Heart right ventricle (tissue), 16 donors: ENCODE data around the gene FZD1. TPM values are rescaled to one million over a fixed set of nuclear protein-coding genes. Genes with fewer than 3 reads are reported as not detected.

Experiments
- ATAC-seq, 8 donors: fragments of 200-7000 bp; cut with Tn5 transposase; one replicate each; pipeline ENCODE4 v1.9.1; 2020; ENCODE audit warnings: mild to moderate bottlenecking in 8 of 8, moderate library complexity in 8 of 8, moderate number of reproducible peaks in 1 of 8
- DNase-seq, 2 donors: peaks; one replicate each; pipeline ENCODE4 v3.0.0-alpha.2; 2020
- H3K27ac ChIP-seq, 10 donors: fragments of 200-600 bp; sonication (generic) in 2 of 10; one replicate each; pipeline versions ENCODE4 v1.5.0 to v1.8.0; 2020 to 2022; ENCODE audit warnings: mild to moderate bottlenecking in 3 of 10
- H3K27me3 ChIP-seq, 7 donors: fragments of 200-600 bp; one replicate each; pipeline ENCODE4 v1.8.0; 2021 to 2022; ENCODE audit warnings: mild to moderate bottlenecking in 2 of 7
- H3K36me3 ChIP-seq, 9 donors: fragments of 200-600 bp; sonication (generic) in 1 of 9; one replicate each; pipeline versions ENCODE4 v1.5.0 to v1.8.0; 2020 to 2022; ENCODE audit warnings: mild to moderate bottlenecking in 2 of 9
- H3K4me1 ChIP-seq, 9 donors: fragments of 200-600 bp; sonication (generic) in 1 of 9; one replicate each; pipeline versions ENCODE4 v1.5.0 to v1.8.0; 2020 to 2022; ENCODE audit warnings: mild to moderate bottlenecking in 4 of 9
- H3K4me3 ChIP-seq, 10 donors: fragments of 200-600 bp; sonication (generic) in 2 of 10; one replicate each; pipeline versions ENCODE4 v1.5.0 to v1.8.0; 2020 to 2022; ENCODE audit warnings: mild to moderate bottlenecking in 7 of 10, moderate library complexity in 2 of 10
- H3K9me3 ChIP-seq, 11 donors: fragments of 200-600 bp in 10 of 11; sonication (generic) in 2 of 11; one replicate each; pipeline versions ENCODE4 v1.5.0 to v1.8.0; 2013 to 2022; ENCODE audit warnings: mild to moderate bottlenecking in 2 of 11, control low read depth in 1 of 11, moderate library complexity in 1 of 11
- WGBS, 2 donors: extraction: QIAGEN DNeasy Blood & Tissue Kit; methylation state at CpG; one replicate each; pipeline ENCODE4 v1.1.7; 2013; ENCODE audit warnings: inconsistent platforms in 1 of 2; 5-methylcytosine and 5-hydroxymethylcytosine counted together
- intact Hi-C, 10 donors: fragments of 100-400 bp; cut with DNase I; formaldehyde crosslinking; loops; one replicate each; pipeline versions ENCODE4 v1.11.1 to v1.14.2; 2022
- polyA plus RNA-seq, 2 donors: library from polyadenylated mRNA; stranded (reverse); fragments of 200-250 nt; gene quantifications; one replicate each; pipeline ENCODE4 v1.2.3, GENCODE V29; 2013
- total RNA-seq, 10 donors: library from RNA; stranded (reverse); fragmentation: NEBNext Ultra II Directional in 3 of 10; extraction: Animal tissue kit (Norgen Biotek cat#: 25700) in 3 of 10; gene quantifications; one replicate each; pipeline versions ENCODE4 v1.2.1 to v1.2.4, GENCODE V29; 2021 to 2023
- TF ChIP-seq, protein P1 (sequence below), 9 donors: fragments of 200-600 bp; sonication (generic) in 2 of 9; IDR thresholded peaks; one replicate each; pipeline versions ENCODE4 v1.5.0 to v1.8.0; 2021 to 2022; ENCODE audit warnings: antibody characterized with exemption in 9 of 9, mild to moderate bottlenecking in 5 of 9, moderate library complexity in 1 of 9
- donor health status: Arrhythmogenic right ventricular cardiomyopathy.
- donor health status: ischemic (EF 13 %, LVEDD 7.1; RV severe dilation, severe dysfunction).
- donor health status: healthy with polysubstance abuse.
- donor health status: DM: no; HTN: yes; CAD: no.
- donor health status: DM: no; HTN: no; CAD: no.
- donor health status: ischemic (EF 25% LVEDD 6.9; RV normal size, moderate dysfunction).
- donor health status: ischemic (EF 25% LVEDD 5.7; RV mildly dilated, moderate dysfunction).
- donor health status: healthy.
- donor health status: DM: yes; HTN: yes; CAD: no.
- donor health status: Ischemic cardiomyopathy.
- donor health status: ischemic (EF 35%, LVEDD 5.7; RV mildly dilated, moderate dysfunction).
- donor health status: nonischemic (EF 11% LVEDD 7.7; RV severe dilation, severe dysfunction).
- donor health status: DM: yes; HTN: yes; CAD: no.
- donor health status: PGD.
- donor health status: ischemic (EF 29% LVEDD 5.4; RV normal size, mild dysfunction).
- donor health status: nonischemic (EF 23%, LVEDD 6.1; RV moderate dilation, normal function).

Gene FZD1
- total and polyA plus RNA-seq, 12 donors: 3.8 to 36.0 (median 15.6) TPM

DNA sequence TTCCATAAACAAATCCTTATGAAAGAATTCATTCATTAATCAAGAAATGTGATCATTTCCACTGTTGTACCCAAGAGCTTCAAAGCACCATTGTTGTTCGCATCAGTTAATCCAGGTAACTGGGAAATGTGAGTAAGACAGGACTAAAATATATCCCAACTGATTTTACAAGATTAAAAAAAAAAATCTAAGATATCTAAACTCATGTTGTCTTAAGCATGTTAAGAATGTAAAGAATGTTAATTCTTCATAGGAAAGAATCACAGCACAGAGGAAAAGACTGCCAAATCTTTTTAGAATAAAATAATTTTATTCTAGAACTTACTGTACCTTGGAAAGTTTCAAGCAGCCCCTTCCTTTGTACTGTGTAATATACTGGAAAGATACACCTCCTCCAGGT lies 16.4 kb downstream of the FZD1 start:
- no peak overlapping the region for H3K4me3 ChIP-seq
- intact Hi-C loops: loop anchor here in 5 of 10 donors (5.0 to 10.0 kb wide), 4 partner anchors 354 to 504 kb away; no protein-coding TSS in a partner anchor

DNA sequence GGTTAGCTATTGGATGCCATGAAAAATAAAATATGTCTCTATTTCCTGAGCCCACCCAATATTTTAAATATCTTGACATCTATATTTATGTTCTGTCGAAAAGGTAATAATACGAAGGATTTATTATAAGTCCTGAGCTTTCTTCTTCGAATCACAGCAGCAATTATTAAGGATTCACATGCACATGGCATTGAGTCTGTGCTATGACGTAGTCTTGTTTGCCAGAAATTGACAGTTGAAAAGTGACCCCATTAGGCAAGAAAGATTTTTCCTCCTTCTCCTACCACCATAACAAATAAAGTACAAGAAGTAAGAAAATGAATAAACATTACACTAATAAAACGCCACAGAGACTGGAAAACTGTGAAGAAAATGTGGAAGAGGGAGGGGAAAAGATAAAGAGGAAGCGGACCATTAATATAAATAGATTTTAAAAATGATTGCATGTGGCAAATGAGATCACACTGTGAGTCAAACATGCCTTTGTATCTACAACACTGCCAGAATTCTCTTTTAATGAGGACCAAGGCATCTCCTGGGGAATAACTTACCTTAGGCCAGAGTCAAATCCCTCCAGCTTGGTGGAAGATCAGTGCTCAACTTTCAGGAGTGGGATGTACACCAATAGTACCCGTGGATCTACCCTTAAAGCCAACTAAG lies 21.6 kb downstream of the FZD1 start:
- H3K27me3 ChIP-seq: no peaks in the 10 kb centered on the region
- no peaks in the 10 kb centered on the region for H3K36me3 ChIP-seq
- H3K27ac ChIP-seq: no peak overlapping the region
- TF ChIP-seq, protein P1, sequence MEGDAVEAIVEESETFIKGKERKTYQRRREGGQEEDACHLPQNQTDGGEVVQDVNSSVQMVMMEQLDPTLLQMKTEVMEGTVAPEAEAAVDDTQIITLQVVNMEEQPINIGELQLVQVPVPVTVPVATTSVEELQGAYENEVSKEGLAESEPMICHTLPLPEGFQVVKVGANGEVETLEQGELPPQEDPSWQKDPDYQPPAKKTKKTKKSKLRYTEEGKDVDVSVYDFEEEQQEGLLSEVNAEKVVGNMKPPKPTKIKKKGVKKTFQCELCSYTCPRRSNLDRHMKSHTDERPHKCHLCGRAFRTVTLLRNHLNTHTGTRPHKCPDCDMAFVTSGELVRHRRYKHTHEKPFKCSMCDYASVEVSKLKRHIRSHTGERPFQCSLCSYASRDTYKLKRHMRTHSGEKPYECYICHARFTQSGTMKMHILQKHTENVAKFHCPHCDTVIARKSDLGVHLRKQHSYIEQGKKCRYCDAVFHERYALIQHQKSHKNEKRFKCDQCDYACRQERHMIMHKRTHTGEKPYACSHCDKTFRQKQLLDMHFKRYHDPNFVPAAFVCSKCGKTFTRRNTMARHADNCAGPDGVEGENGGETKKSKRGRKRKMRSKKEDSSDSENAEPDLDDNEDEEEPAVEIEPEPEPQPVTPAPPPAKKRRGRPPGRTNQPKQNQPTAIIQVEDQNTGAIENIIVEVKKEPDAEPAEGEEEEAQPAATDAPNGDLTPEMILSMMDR (IDR thresholded peaks at IDR 0.05): no peak
- no peak overlapping the region for H3K4me3 ChIP-seq
- WGBS, 2 donors: 80 to 84% methylated on average over 7 of the region's 7 CpGs
- intact Hi-C loops: loop anchor here in 5 of 10 donors (5.0 to 10.0 kb wide), 3 partner anchors 349 to 499 kb away; no protein-coding TSS in a partner anchor
- ATAC-seq (no peak), DNase-seq (no peak)
- H3K4me1 ChIP-seq: peaks cover 0 to 13% (median 0%) of the 10 kb centered on the region in 9 donors
- no peaks in the 10 kb centered on the region for H3K9me3 ChIP-seq

More for the DNA sequence above, 16.4 kb downstream of the FZD1 start:
- TF ChIP-seq, protein P1 (IDR thresholded peaks at IDR 0.05): no peak
- Histone ChIP-seq H3K36me3 (no peaks in the 10 kb centered on the region), H3K27me3 (no peaks in the 10 kb centered on the region), H3K4me1 (peaks cover 0 to 2% (median 0%) of the 10 kb centered on the region in 9 donors), H3K27ac (no peak overlapping the region), H3K9me3 (no peaks in the 10 kb centered on the region)
- DNase-seq (no peak), ATAC-seq (no peak)
- 89% methylated on average over 1 of the region's 1 CpG for WGBS, 2 donors

DNA sequence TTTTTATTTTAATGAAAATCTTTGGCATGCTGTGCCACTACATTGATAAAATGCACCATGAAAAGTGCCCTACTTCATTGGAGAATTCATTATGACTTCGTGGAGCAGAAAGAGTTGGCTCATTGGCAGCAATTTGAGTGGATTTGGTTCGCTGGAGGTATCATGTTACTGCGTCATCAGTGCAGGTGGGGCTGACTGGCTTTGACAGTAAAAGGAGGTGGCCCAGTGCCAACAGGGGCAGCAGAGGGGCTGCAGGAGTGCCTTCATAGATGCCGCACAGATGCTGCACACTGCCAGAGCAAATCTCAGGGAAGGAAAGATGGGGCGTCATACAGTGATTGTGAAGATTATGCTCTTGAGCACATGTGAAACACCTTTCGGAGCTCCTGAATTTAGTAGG lies 22.2 kb downstream of the FZD1 start:
- H3K9me3 ChIP-seq: no peaks in the 10 kb centered on the region
- H3K36me3 ChIP-seq: no peaks in the 10 kb centered on the region
- H3K4me3 ChIP-seq: no peak overlapping the region
- intact Hi-C loops: loop anchor here in 5 of 10 donors (5.0 to 10.0 kb wide), 3 partner anchors 348 to 498 kb away; no protein-coding TSS in a partner anchor
- H3K4me1 ChIP-seq: peaks cover 0 to 13% (median 0%) of the 10 kb centered on the region in 9 donors
- TF ChIP-seq, protein P1 (IDR thresholded peaks at IDR 0.05): no peak
- 89% methylated on average over 6 of the region's 6 CpGs for WGBS, 2 donors
- no peak overlapping the region for H3K27ac ChIP-seq
- DNase-seq: no peak
- no peaks in the 10 kb centered on the region for H3K27me3 ChIP-seq
- no peak for ATAC-seq

DNA sequence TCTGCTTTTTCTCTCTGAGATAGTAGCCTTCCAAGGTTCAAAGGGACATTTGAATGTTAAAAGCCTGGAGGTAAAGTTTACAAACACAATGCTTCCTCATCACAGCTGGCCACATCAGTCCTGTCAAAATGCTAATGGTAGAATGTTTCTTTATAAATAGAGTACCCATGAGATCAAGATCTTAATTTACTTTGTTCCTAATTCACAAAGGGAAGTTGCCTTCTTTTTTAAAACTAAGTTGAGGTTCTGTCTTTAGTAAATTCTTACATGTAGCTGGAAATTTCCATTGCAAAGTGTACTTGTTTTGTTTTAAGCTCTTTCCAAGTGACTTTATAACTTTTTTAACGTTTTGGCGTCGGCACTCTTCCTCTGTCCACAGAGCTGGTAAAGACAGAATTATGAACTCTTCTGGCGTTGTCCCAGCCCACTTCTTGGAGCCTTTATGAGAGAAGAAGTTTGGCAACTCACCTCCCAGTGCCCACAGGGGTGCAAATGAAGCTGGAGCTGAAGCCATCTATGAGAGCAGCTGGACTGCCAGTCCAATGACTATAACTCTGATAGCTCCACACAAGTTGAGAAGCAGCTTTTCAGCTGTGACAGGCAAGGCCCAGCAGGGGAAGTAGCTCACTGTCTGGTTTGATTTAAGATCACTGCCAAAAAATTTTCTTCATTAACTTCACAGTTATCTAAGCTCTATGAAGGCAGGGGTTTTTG lies 23.3 kb downstream of the FZD1 start:
- no peak overlapping the region for H3K27ac ChIP-seq
- no peaks in the 10 kb centered on the region for H3K9me3 ChIP-seq
- H3K36me3 ChIP-seq: no peaks in the 10 kb centered on the region
- TF ChIP-seq, protein P1 (IDR thresholded peaks at IDR 0.05): no peak
- 63 to 64% methylated on average over 4 of the region's 4 CpGs for WGBS, 2 donors
- DNase-seq (no peak), ATAC-seq (peak in 5 of 8 donors; percentile 46 to 56 (median 51))
- H3K27me3 ChIP-seq: no peaks in the 10 kb centered on the region
- peaks cover 0 to 13% (median 0%) of the 10 kb centered on the region in 9 donors for H3K4me1 ChIP-seq
- H3K4me3 ChIP-seq: no peak overlapping the region
- intact Hi-C loops: loop anchor here in 6 of 10 donors (2.0 to 10.0 kb wide), 4 partner anchors 347 to 497 kb away; no protein-coding TSS in a partner anchor
